Thymus (tissue), 11 donors: Measurements from ENCODE around the gene ADAMTS6. TPM values are rescaled to one million over a fixed set of nuclear protein-coding genes. Genes with fewer than 3 reads are reported as not detected.

Source experiments
- DNase-seq, 9 donors: peaks; one replicate each; pipeline ENCODE4 v3.0.0-alpha.2; 2013; ENCODE audit warnings: low spot score in 9 of 9, low read depth in 6 of 9, missing footprints in 1 of 9
- H3K27ac ChIP-seq, 2 donors: one replicate each; pipeline ENCODE4 v1.5.1; 2013; ENCODE audit warnings: control low read depth in 1 of 2, low read depth in 1 of 2, low read length in 1 of 2, mild to moderate bottlenecking in 1 of 2, moderate library complexity in 1 of 2
- H3K27me3 ChIP-seq, 2 donors: one replicate each; pipeline ENCODE4 v1.5.1; 2013; ENCODE audit warnings: low read length in 1 of 2; ENCODE audit not compliant: control insufficient read depth in 2 of 2, insufficient read depth in 1 of 2
- H3K36me3 ChIP-seq, 2 donors: one replicate each; pipeline ENCODE4 v1.5.1; 2013; ENCODE audit warnings: low read length in 1 of 2, mild to moderate bottlenecking in 1 of 2, moderate library complexity in 1 of 2; ENCODE audit not compliant: control insufficient read depth in 2 of 2, insufficient read depth in 2 of 2
- H3K4me1 ChIP-seq, 2 donors: one replicate each; pipeline ENCODE4 v1.5.1; 2013; ENCODE audit warnings: low read length in 2 of 2; ENCODE audit not compliant: control insufficient read depth in 2 of 2, insufficient read depth in 2 of 2
- H3K4me3 ChIP-seq, 2 donors: one replicate each; pipeline ENCODE4 v1.5.1; 2013; ENCODE audit warnings: low read length in 2 of 2, control low read depth in 1 of 2, mild to moderate bottlenecking in 1 of 2
- H3K9me3 ChIP-seq, 2 donors: one replicate each; pipeline ENCODE4 v1.5.1; 2013; ENCODE audit warnings: low read length in 1 of 2, mild to moderate bottlenecking in 1 of 2; ENCODE audit not compliant: control insufficient read depth in 2 of 2, insufficient read depth in 1 of 2
- WGBS: extraction: QIAGEN DNeasy Blood & Tissue Kit; methylation state at CpG from one replicate; pipeline ENCODE4 v1.1.7; 2013; 5-methylcytosine and 5-hydroxymethylcytosine counted together
- polyA plus RNA-seq: library from polyadenylated mRNA; stranded (reverse); fragments of 200-250 nt; gene quantifications from one replicate; pipeline ENCODE4 v1.2.3, GENCODE V29; 2013
- total RNA-seq: library from RNA; stranded (reverse); fragments of 120-200 nt; gene quantifications from one replicate; pipeline ENCODE4 v1.2.4, GENCODE V29; 2013
- donor health status: healthy.

The ADAMTS6 gene
- total and polyA plus RNA-seq, 2 donors: 1.2 to 11.5 TPM

DNA sequence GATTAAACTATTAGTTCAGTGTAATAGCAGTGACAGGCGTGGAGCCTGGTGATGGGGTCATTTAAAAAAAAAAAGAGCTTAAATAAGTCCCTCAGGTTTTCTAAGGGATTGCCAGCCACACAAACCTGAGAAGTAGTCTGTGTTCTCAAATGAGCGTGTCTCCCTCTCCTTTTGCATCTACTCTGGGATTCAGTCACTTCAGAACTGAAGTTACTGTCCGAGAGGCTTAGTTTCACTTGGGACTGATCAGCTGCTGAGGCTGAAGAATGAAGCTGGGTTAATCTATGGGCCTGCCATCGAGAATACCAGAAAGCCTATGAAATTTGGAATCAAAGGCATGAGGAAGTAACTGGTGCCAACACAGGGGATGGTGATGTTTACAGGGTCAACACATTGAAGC is 310.1 kb downstream of the ADAMTS6 start:
- no peak for DNase-seq
- no peaks in the 10 kb centered on the region for H3K36me3 ChIP-seq
- no peak overlapping the region for H3K4me3 ChIP-seq
- no peaks in the 10 kb centered on the region for H3K9me3 ChIP-seq
- H3K4me1 ChIP-seq: no peaks in the 10 kb centered on the region
- WGBS: 71% methylated on average over 4 of the region's 4 CpGs
- H3K27me3 ChIP-seq: no peaks in the 10 kb centered on the region
- H3K27ac ChIP-seq: no peak overlapping the region

DNA sequence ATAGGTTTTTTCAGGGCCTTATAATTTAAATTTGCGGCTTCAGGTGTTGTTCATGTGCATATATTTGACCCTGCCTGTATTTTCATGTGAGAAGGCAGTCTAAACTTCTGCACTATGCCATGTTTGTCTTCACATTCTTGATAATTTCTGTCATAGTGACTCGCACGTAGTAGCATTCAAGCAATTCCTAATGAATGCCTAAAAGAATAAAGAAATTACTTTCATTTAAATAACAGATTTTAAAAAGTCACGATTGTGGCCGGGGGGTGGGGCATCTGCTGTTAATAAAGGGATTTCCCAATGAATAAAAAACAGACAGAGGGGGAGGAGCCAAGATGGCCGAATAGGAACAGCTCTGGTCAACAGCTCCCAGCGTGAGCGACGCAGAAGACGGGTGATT is 318.0 kb downstream of the ADAMTS6 start:
- Histone ChIP-seq H3K4me3 (no peak overlapping the region), H3K9me3 (no peaks in the 10 kb centered on the region)

DNA sequence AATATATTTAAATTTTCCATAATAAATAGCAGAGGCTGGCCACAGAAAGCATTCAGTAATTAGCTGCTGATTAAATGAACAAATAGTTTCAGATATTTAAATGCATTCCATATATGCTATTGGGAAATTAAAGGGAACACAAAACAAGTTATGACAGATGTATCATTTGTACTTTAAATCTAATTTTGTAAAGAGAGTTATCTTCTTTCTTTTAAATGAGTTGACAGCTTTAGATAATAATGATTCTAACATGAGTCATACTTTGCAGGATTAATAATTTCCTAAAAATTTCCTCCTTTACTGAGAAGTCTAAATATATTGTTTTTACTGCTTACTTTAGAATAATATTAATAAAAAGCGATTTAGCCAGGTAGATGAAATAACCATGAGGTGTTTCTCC is 320.1 kb downstream of the ADAMTS6 start:
- DNase-seq: no peak
- Histone ChIP-seq H3K36me3 (no peaks in the 10 kb centered on the region), H3K4me1 (no peaks in the 10 kb centered on the region), H3K27me3 (no peaks in the 10 kb centered on the region), H3K4me3 (no peak overlapping the region), H3K9me3 (no peaks in the 10 kb centered on the region), H3K27ac (no peak overlapping the region)
- 98% methylated on average over 1 of the region's 1 CpG for WGBS

More for the DNA sequence above, 318.0 kb downstream of the ADAMTS6 start:
- Histone ChIP-seq H3K27me3 (no peaks in the 10 kb centered on the region), H3K36me3 (no peaks in the 10 kb centered on the region), H3K4me1 (no peaks in the 10 kb centered on the region), H3K27ac (no peak overlapping the region)
- 98% methylated on average over 10 of the region's 10 CpGs for WGBS
- no peak for DNase-seq

DNA sequence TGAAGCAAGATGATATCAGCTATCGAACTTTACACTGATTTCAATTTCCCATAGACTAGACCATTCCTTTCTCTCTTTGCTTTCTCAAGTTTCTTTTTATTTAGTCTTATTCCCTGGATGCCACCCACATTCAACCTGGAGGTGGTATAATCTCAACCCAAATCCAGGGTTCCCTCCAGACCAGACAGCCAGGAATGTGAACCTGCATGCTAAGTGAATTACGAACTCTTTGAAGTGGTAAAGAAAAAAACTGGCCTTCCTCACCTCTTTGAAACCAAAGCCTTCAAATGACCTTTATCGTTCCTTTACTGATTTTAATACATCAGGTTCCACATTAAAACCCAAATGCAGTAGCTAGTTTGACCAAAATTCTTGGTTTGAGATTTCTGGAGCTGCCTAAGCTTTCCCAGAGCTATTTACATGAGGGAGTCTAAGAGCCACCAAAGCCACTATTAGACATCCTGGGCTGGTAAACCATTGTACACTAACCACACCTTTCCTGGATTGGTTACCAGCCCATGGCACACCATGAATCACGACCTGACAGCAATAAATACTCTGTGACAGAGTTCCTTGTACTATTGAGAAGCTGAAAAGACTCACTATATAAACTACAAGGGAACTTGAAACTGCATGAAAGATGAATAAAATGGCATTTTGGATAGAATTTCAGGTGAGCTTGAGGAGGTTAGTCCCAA is 323.7 kb downstream of the ADAMTS6 start:
- 65% methylated on average over 4 of the region's 4 CpGs for whole genome bisulfite sequencing

DNA sequence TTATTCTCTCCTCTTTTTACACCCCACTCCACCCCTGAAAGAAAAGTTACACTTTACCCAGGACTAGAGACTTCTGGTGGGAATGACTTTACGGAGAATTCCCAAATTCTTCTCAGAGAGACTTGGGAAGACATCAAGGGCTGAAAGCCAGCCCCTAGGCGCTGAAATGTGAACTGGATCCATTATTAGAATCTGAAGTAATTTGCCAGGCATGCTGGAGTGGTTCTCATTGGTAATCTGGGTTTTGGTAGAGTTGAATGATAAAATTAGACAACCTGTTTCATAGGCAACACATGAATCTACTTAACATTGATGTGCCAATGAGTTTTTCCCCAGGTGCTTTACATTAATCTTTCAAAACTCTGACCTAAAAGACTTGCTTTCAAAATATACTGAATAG is 324.8 kb downstream of the ADAMTS6 start:
- H3K4me1 ChIP-seq: no peaks in the 10 kb centered on the region
- no peak overlapping the region for H3K27ac ChIP-seq
- H3K27me3 ChIP-seq: no peaks in the 10 kb centered on the region
- H3K4me3 ChIP-seq: no peak overlapping the region
- DNase-seq: no peak
- 93% methylated on average over 2 of the region's 2 CpGs for WGBS
- H3K36me3 ChIP-seq: no peaks in the 10 kb centered on the region
- no peaks in the 10 kb centered on the region for H3K9me3 ChIP-seq

More for the DNA sequence above, 323.7 kb downstream of the ADAMTS6 start:
- Histone ChIP-seq H3K9me3 (no peaks in the 10 kb centered on the region), H3K27me3 (no peaks in the 10 kb centered on the region), H3K4me3 (no peak overlapping the region), H3K4me1 (no peaks in the 10 kb centered on the region), H3K27ac (no peak overlapping the region), H3K36me3 (no peaks in the 10 kb centered on the region)
- no peak for DNase-seq

DNA sequence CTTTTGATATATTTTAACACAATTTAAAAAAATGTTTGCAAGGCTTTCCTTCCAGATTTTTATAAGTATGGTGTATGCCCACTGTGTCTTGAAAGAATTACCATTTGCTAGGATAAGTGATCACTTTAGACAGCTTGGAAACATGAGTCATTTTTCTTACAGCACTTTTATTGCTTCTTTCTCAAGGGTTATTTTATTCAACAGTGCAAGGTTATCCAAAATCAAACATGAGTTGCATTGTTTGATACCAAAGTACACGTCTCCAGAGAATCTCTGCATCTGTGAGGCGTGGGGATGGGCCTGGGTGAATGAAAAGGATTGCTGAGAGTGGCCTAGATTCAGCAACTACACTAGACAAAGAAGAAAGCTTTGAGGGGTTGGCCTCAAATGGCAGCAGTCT is 329.6 kb downstream of the ADAMTS6 start:
- Histone ChIP-seq H3K36me3 (no peaks in the 10 kb centered on the region), H3K27ac (no peak overlapping the region), H3K27me3 (no peaks in the 10 kb centered on the region), H3K9me3 (no peaks in the 10 kb centered on the region), H3K4me3 (no peak overlapping the region), H3K4me1 (no peaks in the 10 kb centered on the region)
- 91% methylated on average over 2 of the region's 2 CpGs for WGBS
- DNase-seq: no peak

DNA sequence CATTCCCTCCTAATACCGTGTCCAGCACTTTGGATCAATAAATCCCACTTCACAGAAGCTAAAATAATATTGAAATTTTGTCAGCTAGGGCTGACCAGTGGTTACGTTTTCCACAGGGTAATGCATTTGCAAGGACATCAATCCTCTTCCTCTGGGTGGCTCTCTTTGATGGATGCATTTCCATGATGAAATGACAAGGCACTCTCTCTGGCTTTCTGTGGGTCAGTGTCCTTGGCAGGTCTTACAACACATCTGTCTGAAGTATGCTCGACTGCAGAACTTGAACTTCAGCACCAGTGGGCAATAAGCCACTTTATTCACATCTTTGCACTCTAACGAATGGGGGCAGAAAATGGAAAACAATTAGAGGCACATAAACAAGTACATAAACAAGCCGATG is 330.1 kb downstream of the ADAMTS6 start:
- Histone ChIP-seq H3K9me3 (no peaks in the 10 kb centered on the region), H3K4me3 (no peak overlapping the region), H3K27ac (no peak overlapping the region), H3K4me1 (no peaks in the 10 kb centered on the region), H3K36me3 (no peaks in the 10 kb centered on the region), H3K27me3 (no peaks in the 10 kb centered on the region)
- WGBS: 85% methylated on average over 5 of the region's 5 CpGs
- DNase-seq: no peak

DNA sequence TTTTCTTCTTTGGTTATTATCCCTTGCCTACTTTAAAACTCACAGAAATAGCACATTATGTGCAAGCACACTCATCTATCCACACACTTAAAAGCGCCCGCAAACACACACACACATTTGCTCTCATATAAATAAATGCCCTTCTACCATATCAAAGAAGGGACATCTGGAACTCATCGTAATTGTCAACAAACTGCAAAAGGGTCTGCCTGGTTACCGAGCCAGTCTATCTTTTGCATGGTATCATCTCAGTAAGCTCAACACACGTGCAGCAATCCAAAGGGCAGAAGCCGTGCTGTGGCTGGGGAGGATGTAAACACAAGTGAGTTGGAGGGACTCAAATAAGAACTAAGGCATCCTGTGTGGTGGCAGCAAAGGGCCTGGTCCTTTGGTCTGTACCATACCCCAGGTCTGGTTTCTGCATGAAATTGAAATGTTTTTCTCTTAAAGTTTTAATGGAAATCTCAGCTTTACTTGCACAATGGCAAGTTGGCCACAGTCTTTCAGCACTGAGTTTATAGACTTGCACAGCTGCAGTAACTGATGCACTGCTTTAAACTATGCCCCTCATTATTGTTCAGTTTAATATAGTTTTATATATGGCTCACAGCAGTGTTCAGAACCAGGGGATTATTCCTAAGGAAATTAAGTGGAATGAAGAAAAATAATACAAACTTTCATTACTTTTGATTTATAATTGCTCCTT is 331.0 kb downstream of the ADAMTS6 start:
- H3K9me3 ChIP-seq: no peaks in the 10 kb centered on the region
- DNase-seq: no peak
- H3K4me3 ChIP-seq: no peak overlapping the region
- no peaks in the 10 kb centered on the region for H3K36me3 ChIP-seq
- 97% methylated on average over 6 of the region's 6 CpGs for WGBS
- H3K27ac ChIP-seq: no peak overlapping the region
- H3K27me3 ChIP-seq: no peaks in the 10 kb centered on the region
- no peaks in the 10 kb centered on the region for H3K4me1 ChIP-seq

DNA sequence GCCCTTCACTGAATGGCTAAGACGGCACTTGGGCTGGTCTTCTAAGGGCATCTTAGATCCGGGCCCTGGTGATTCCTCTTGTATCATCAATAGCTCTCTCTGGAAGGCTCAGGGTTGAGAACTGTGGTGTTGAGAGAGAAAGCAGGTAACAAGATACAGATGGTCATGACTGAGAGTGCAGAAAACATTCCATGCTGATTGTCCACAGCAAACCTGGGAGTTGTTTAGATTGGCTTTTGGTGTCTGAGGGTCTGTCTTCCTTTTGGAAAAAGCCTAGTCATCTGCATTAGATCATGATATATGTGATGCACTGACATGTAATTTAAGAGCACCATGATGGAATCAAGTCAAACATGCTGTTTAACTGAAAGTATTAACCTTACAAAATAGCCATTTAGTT is 331.9 kb downstream of the ADAMTS6 start:
- H3K4me1 ChIP-seq: no peaks in the 10 kb centered on the region
- no peak for DNase-seq
- H3K4me3 ChIP-seq: no peak overlapping the region
- no peaks in the 10 kb centered on the region for H3K9me3 ChIP-seq
- no peaks in the 10 kb centered on the region for H3K36me3 ChIP-seq
- no peak overlapping the region for H3K27ac ChIP-seq
- H3K27me3 ChIP-seq: no peaks in the 10 kb centered on the region
- WGBS: 98% methylated on average over 2 of the region's 2 CpGs
